ENCODE measurements around the gene C2orf76. TPM values are rescaled to one million over a fixed set of nuclear protein-coding genes. Genes with fewer than 3 reads are reported as not detected.

Gene C2orf76
- total RNA-seq, 8 experiments from 2014 or later, result 9.5 to 25.1 (median 13.3) TPM

DNA sequence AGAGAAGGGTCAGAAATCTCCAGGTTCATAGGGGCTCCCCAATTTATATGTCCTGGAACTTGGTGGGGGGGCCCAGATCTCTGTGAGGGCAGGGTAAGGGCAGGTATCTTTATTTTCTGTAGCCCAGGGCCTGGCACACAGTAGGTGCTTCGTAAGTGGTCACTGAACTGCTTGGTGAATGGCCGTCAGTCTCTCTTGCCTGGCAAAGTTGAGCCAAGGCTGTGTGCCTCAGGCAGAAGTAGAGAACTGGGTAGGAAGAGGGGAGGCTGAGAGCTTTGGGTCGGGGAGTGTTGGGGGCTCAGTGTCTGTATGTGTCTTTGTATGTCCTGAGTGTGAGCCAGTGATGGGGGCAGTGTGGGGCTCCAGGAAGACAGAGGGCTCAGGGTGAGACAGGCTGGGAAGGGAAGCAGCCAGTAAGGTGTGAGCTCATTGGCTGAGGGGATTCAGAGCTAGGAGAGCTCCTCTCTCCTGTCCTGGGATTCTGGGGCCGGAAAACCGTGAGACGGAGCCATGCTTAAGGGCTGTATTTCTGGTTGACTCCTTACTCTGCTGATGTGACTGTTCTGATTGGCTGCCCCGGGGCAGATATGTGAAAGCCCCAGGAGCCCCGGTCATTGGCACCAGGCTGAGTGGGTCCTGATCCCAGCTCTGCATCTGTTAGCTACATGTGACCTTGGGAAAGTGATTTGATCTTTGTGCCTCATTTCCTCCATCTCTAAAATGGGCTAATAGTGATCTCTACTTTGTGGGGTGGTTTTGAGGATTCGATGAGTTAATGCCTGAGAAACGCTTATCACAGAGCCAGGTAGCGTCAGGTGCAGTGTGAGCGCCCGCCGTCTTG is 112.7 kb downstream of the C2orf76 start:
- no peak overlapping the region for H3K27ac ChIP-seq
- no peak for ATAC-seq (replicated peaks in 6 of 8)
- WGBS, 10 experiments, result 89 to 100% (median 100%) methylated on average over 1 to 6 of the region's 14 CpGs; no CpG with 5 or more reads in 3 of the 10 experiments
- H3K4me1 ChIP-seq (replicated peaks in 1 of 2), result peaks cover 24 to 28% of the 10 kb centered on the region in 2 donors
- in situ Hi-C loops (cut with MboI; ENCODE audit: low pct_unique_long_range_greater_than_20kb in 2 of 9, low sequenced_read_pairs in 9 of 9, unreplicated experiment in 9 of 9), result loop anchor here in 1 of 9 experiments (25.0 kb wide), 1 partner anchor 367 kb away; no protein-coding TSS in a partner anchor
- H3K4me3 ChIP-seq, result no peak overlapping the region

- ATAC-seq (replicated peaks in 6 of 8), result peak in 1 of 8 experiments; percentile 6
Observed at GRCh38 chr2:119253114-119253702, 113.4 kb downstream of the C2orf76 start.

More at GRCh38 chr2:119253114-119253702, 113.4 kb downstream of the C2orf76 start:
- in situ Hi-C loops (cut with MboI; ENCODE audit: low pct_unique_long_range_greater_than_20kb in 2 of 9, low sequenced_read_pairs in 9 of 9, unreplicated experiment in 9 of 9), result loop anchor here in 1 of 9 experiments (25.0 kb wide), 1 partner anchor 366 kb away; no protein-coding TSS in a partner anchor
- no peak overlapping the region for H3K4me3 ChIP-seq
- WGBS, 10 experiments, result 50 to 83% (median 64%) methylated on average over 1 to 2 of the region's 2 CpGs; no CpG with 5 or more reads in 3 of the 10 experiments
- no peak overlapping the region for H3K27ac ChIP-seq
- peaks cover 24 to 28% of the 10 kb centered on the region in 2 donors for H3K4me1 ChIP-seq (replicated peaks in 1 of 2)

Other genes starting within 250 kb of the C2orf76 start
- gene C1QL2, start 208.1 kb downstream of the C2orf76 start, total RNA-seq, result under 1 TPM in 6 of 8 experiments, not detected in 2; 0.08 to 0.85 (median 0.18) TPM
- 10 to 100 TPM in 3 of 8 experiments, 1 to 10 TPM in 5; 2.2 to 60.5 (median 3.2) TPM for gene STEAP3, start 143.0 kb downstream of the C2orf76 start, total RNA-seq
- gene DBI, start 143 bp upstream of the C2orf76 start, total RNA-seq, result 100 to 1,000 TPM in 5 of 8 experiments, 10 to 100 TPM in 3; 50.3 to 336 (median 137) TPM
- 10 to 100 TPM in 1 of 8 experiments, under 1 TPM in 7; 0.11 to 10.5 (median 0.36) TPM for gene TMEM37, start 65.0 kb upstream of the C2orf76 start, total RNA-seq
- under 1 TPM in 4 of 8 experiments, not detected in 4; 0.05 to 0.84 (median 0.35) TPM for gene SCTR, start 157.6 kb upstream of the C2orf76 start, total RNA-seq
- gene CFAP221, start 177.6 kb upstream of the C2orf76 start, total RNA-seq, result 10 to 100 TPM in 1 of 8 experiments, 1 to 10 TPM in 5, under 1 TPM in 1, not detected in 1; 0.52 to 18.7 (median 6.0) TPM

Measured in motor neuron (in vitro differentiated cells).